Hematopoietic multipotent progenitor cell treated with erythropoietin and hydrocortisone succinate and interleukin-3 and kit ligand, for 6 days (in vitro differentiated cells): ENCODE measurements around the gene CDK10.
A peak's percentile ranks its signal among the peaks of the same experiment; 100 is the strongest.
"Not testable (repeated sequence)": the region's sequence is repeated elsewhere in the genome, so short reads cannot be mapped to it uniquely, and the experiment has no call there.

Source experiments
- DNase-seq: peaks from one replicate; pipeline ENCODE4 v3.0.0-alpha.2; 2015

The CDK10 gene

DNA sequence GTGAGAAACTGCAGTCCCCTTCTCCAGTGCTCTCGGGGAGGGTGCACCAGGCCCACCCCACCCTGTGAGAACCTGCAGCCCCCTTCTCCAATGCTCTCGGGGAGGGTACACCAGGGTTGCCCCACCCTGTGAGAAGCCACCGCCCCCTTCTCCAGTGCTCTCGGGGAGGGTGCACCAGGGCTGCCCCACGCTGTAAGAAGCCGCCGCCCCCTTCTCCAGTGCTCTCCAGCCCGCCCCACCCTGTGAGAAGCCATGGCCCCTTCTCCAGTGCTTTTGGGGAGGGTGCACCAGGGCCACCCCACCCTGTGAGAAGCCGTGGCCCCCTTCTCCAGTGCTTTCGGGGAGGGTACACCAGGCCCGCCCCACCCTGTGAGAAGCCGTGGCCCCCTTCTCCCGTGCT is 16.7 kb upstream of the CDK10 start:
- peak; percentile 16 for DNase-seq

DNA sequence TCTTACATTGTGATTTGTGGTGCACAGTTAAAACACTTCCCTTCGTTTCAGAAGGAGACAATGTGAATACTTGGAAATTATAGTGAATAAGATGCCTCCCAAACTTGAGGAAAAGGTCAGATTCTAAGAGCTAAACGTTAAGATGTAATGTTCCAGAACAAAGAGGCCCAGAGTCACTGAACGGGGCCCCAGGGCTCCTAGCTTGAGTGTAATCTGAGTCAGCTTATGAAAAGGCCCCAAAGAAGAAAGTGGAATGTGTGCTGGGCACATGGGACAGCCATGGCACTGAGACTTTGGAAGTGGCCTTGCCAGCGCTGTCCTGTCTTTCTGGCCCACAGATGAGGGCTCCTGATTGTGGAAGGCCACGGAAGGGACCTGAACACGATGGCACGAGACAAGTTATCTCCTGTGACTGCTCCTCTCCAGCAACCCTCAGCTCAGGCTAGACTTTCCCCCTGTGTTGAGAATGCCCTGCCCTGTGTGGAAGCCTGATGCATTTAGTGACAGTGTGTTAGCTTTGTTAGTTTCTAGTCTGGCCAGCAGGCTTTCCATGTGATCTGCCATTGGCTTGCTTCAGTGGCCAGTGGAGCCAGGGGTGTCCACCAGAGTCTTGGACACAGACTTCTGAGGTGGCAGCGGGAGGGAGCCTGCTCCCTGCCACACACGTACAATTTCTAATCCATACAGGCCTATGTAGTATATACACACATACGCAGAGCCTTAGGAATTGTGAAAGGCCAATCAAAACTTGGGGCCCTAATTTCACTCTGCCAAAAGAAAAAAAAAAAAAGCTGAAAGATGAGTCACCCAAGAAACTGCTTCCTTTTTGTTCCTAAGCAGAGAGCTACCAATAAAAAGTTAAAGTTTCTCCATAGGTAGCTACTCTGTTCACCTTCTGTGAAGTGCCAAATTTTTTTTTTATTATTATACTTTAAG is 15.7 kb upstream of the CDK10 start:
- no peak for DNase-seq

DNA sequence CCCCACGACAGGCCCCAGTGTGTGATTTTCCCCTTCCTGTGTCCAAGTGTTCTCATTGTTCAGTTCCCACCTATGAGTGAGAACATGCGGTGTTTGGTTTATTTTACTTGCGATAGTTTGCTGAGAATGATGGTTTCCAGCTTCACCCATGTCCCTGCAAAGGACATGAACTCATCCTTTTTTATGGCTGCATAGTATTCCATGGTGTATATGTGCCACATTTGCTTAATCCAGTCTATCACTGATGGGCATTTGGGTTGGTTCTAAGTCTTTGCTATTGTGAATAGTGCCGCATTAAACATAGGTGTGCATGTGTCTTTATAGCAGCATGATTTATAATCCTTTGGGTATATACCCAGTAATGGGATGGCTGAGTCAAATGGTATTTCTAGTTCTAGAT is 14.9 kb upstream of the CDK10 start:
- not testable (repeated sequence) for DNase-seq

DNA sequence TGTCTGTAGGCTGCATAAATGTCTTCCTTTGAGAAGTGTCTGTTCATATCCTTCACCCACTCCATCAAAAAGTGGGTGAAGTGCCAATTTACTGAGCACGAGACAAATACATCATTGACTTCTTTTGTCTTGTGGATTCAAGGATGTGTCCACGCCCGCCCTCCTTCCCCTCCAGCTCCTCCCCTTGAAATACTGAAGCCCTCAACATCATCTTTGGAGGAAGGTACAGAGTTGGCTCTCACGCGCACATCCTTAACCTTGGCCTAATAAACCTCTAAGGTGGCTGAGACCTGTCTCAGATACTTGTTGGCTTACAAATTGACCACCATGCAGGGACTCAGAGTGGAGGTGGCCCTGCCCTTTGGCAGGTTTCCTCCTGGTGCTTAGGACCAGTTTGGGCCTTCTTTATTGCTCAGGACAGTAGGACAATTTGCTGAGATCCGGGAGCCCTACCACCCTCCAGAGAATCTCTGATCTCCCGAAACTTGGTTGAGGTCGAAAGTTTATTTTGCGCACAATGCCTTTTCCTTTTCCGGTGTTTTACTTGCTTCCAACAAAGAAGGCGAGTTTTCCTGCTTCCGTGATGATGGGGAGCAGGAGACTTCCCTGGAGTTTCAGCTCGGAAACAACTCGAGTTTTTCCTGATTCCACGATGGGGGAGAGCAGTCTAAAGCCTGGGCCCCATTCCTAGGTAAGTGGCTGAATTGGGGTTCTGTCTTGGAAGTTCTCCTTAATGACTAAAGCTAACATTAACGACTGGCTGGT is 14.1 kb upstream of the CDK10 start:
- DNase-seq = no peak

DNA sequence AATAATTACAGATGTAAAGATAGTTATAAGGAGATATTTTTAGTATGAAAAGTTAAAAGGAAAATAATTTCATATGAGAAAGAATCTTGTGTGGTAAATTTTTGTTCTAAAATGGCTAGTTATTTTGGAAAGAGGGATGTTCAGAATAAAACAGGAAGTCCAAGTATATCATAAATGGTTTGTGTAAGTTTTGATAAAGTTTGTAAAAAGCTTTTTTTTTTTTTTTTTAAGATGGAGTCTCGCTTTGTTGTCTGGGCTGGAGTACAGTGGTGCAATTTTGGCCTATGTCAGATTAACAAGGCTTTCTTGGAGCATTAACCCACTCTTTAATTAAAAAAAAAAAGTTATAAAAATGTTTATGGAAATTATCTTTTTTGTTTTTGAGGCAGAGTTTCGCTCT is 8.2 kb upstream of the CDK10 start:
- no peak for DNase-seq

DNA sequence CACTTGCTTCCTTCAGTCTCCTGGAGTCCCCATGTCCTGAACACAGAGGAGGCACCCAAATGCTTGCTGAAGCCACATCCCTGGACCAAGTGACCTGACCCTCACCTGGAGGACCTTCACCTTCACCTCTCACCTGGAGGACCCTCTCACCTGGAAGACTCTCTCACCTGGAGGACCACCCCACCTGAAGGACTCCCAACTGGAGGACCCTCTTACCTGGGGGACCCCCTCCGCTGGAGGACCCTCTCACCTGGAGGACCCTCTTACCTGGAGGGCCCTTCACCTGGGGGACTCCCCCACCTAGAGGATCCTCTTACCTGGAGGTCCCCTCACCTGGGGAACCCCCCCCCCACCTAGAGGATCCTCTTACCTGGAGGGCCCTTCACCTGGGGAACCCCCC is 573 bp upstream of the CDK10 start:
- no peak for DNase-seq

DNA sequence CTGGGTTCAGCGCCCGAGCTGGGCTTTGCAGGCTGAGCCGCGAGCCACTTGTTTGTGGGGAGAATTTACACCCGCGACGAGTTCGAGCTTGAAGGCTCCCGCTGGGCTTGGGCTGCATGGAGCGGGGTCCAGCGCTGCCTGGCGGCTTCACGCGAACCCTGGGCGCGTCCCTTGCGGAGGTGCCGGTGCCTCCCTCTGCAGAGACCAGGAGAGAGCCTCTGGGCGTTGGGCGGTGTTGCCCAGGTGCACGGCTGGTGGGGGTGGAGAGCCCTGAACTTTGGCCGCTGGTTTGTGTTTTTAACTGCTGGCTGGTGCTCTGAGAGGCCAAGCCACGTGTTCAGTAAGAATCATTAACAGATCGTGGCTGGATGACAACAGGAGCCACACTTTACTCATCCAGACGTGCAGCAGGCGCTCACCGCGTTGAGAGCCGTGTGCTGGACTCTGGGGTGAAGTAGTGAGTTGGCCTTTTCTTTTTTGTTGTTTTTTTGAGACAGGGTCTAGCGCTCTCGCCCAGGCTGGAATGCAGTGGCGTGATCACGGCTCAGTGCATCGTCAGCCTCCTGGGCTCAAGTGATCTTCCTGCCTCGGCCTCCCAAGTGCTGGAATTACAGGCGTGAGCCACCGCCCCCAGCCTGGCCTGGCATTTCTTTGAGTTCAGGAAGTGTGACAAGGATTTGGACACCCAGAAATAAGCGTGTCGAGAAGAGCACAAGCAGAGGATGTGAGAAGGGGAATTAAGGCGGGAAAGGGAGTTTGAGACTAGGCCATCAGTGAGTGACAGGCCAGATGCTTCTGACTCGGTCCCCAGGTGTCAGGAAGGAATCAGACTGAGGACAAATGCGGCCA is 827 bp downstream of the CDK10 start:
- DNase-seq = peak; percentile 57

DNA sequence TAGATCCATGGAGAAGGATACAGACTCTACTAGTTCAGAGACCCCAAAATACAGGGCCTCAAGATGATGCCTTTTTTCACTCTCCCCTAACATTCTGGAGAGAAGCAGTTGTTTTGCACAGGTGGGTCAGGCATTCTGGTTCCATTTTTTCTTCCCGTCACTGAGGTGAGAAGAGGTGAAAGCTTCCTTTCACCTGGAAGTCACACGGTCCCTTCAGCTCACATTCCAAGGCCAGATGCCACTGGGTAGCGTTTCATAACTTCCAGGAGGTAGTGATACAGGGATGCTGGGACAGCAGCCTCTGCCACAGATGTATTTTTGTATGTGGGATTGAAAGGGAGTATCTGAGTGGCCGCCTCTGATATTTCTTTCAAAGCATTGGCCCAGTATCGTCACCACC is 1.9 kb downstream of the CDK10 start:
- no peak for DNase-seq

DNA sequence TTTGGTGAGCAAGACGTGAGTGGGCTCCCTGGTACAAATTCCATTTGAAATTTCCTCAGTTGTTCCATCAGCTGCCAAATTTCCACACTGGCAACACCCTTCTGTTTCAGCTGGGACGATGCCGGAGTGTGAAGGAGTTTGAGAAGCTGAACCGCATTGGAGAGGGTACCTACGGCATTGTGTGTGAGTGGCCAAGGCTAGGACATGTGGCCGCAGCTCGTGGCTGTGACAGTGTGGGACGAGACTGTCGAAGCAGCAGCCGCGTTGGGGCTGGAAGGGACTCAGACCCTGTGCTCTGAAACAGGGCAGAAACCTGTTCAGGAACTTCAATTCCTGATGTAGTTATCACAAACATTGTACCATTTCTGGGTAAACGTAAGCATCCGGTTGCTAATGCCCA is 2.7 kb downstream of the CDK10 start:
- DNase-seq = no peak

DNA sequence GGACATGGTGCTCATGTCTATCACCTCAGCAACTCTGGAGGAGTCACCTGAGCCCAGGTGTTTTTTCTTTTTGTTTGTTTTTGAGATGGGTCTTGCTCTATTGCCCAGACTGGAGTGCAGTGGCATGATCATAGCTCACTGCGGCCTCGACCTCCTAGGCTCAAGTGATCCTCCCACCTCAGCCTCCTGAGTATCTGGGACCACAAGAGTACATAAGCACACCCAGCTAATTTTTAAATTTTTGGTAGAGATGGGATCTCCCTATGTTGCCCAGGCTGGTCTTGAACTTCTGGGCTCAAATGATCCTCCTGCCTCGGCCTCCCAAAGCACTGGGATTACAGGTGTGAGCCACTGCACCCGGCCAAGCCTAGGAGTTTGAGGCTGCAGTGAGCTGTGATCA is 3.1 kb downstream of the CDK10 start:
- DNase-seq = not testable (repeated sequence)

DNA sequence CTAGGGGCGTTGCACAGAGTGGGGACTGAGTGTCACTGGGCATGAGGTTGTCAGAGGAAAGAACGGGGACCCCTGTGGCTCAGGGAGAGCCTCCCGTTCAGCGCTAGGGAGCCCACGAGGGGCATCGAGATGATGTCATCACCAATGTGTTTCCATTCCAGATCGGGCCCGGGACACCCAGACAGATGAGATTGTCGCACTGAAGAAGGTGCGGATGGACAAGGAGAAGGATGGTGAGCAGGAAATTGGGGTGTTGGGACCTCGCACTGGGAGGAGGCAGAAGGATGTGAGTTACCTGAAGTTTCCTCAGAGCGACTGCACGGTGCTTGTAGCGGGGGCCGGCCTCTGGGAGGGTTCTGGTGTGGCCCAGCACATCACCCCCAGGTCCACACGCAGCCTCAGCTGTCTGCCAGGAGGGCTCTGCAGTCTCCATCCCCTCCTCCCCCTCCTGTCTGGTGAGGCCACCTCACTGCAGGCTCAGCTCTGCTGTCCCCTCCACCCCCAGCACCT is 4.0 kb downstream of the CDK10 start:
- no peak for DNase-seq

DNA sequence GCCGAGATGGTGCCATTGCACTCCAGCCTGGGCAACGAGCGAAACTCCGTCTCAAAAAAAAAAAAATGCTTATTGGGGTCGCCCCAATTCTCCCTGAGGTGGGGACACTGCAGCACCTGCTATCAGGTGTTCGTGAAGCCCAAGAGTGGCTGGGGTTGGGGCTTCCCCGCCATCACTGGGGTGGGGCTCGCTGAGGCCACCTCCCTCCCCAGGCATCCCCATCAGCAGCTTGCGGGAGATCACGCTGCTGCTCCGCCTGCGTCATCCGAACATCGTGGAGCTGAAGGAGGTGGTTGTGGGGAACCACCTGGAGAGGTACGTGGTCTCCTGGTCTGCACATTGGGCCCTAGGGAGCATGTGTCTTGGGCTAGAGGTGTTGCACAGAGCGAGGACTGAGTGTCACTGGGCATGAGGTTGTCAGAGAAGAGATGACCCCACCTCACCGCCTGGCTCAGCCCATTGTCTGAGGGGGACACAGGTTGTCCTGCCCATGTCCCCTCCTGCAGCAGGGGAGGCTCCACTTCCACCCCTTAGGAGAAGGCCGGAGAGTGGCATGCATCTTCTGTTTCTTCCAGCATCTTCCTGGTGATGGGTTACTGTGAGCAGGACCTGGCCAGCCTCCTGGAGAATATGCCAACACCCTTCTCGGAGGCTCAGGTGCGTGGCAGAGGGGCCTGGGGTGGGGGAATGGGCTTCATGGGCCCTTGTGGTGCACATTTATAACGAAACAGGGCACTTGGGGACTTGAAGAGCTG is 4.9 kb downstream of the CDK10 start:
- no peak for DNase-seq

DNA sequence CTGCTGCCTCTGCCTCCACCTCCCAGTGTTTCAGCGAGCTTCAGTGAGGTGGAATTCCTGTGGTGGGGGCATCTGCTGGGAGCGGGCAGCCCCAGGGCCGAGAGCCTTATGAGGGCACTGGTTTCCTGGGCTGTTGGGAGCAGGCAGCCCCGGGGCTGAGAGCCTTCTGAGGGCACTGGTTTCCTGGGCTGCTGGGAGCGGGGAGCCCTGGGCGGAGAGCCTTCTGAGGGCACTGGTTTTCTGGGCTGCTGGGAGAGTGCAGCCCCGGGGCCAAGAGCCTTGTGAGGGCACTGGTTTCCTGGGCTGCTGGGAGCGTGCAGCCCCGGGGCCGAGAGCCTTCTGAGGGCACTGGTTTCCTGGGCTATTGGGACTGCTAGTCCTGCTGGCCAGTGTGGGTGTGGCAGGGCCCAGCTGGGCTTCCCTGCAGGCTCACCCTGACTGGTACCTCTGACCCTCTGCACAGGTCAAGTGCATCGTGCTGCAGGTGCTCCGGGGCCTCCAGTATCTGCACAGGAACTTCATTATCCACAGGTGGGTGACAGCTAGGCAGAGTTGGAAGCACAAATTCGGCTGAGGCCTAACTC is 5.6 kb downstream of the CDK10 start:
- DNase-seq = no peak

DNA sequence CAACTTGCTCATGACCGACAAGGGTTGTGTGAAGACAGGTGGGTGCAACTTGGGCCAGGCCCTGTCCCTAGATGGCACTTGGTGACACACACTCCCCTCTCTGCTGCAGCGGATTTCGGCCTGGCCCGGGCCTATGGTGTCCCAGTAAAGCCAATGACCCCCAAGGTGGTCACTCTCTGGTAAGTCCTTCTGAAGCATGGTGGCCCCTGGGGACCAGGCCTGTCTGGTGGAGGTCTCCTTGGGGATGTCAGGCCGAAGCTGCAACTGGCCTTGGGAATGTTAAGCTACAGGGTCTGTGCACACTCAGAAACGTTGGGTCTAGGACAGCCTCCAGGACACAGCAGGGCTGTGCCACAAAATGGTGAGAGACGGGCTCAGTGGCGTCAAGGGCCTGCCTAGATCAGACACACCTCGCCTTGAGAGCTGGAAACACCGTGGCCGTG is 6.8 kb downstream of the CDK10 start:
- DNase-seq = no peak

DNA sequence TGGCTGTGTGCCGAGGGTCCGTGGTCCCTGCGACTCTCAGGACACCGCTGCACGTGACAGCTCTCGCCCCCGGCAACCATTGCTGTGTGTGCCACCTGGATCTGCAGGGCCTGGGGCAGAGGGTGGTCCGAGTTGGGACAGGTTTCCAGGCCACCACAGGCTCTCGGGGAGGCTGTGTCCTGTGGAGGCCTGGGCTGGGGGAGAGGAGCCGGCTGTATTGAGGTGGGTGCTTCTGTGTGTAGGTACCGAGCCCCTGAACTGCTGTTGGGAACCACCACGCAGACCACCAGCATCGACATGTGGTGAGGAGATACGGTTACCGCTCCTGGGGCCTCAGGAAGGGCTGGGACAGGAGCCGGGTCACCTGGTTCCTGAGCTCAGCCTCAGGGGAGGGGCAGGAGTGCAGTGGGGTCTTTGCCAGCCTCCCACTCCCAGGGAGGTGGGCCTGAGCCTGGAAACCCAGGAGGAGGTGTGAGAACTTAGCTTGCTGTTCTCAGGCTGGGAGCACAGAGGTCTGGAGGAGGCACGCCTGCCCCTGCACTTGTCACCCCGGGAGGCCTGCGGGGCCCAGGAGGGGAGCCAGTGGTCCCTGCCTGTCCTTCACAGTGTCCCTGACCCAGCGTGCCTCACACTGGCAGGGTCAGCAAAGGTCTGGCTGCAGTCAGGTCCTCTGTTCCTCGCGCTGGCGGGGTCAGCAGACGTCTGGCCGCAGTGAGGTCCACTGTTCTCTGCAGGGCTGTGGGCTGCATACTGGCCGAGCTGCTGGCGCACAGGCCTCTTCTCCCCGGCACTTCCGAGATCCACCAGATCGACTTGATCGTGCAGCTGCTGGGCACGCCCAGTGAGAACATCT is 7.7 kb downstream of the CDK10 start:
- peak; percentile 76 for DNase-seq

DNA sequence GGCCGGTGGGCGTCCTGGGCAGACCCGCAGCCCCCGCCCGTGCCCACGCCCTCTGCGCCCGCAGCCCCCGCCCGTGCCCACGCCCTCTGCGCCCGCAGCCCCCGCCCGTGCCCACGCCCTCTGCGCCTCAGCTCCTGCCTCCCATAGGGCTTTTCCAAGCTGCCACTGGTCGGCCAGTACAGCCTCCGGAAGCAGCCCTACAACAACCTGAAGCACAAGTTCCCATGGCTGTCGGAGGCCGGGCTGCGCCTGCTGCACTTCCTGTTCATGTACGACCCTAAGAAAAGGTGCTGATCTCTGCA is 8.2 kb downstream of the CDK10 start:
- DNase-seq = not testable (repeated sequence)

DNA sequence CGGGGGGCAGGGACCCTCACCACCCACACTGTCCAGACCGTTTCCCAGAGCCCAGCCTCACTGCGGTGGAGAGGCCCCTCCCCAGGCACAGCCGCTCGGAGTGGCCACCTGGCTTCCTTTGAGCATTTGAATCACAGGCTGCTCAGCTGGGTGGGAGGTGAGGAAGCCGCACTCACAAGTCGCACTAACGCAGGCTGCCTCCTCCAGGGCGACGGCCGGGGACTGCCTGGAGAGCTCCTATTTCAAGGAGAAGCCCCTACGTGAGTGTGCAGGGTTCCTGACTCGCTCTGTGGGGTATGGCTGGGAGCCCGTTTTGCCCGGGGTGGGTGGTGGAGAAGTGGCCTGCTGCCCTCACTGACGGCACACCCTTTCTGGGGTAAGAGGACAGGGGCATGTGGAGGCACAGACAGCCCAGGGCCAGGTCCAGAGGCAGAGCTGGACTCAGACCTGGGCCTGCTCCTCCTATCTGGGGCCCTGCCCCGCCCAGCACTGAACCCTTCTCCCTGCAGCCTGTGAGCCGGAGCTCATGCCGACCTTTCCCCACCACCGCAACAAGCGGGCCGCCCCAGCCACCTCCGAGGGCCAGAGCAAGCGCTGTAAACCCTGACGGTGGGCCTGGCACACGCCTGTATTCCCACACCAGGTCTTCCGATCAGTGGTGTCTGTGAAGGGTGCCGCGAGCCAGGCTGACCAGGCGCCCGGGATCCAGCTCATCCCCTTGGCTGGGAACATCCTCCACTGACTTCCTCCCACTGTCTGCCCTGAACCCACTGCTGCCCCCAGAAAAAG is 8.8 kb downstream of the CDK10 start:
- no peak for DNase-seq

DNA sequence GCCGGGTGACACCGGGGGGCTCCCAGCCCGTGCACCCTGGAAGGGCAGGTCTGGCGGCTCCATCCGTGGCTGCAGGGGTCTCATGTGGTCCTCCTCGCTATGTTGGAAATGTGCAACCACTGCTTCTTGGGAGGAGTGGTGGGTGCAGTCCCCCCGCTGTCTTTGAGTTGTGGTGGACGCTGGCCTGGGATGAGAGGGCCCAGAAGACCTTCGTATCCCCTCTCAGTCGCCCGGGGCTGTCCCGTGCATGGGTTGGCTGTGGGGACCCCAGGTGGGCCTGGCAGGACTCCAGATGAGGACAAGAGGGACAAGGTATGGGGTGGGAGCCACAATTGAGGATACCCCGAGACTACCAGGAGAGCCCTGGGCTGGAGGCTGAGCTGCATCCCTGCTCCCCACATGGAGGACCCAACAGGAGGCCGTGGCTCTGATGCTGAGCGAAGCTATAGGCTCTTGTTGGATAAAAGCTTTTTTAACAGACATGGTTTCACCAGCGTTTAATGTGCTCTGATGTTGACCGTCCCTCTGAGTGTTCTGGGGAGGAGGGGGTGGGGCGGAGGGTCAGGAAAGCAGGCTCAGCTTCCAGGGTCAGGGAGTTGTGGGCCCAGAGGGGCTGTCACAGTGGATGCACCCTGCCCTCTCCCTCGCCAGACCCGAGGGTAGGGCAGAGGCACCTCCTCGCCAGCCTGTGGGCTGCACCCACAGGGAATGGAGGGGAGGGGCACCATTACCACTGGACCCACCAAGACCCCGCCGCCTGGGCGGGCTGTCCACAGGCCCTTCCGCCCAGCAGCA is 9.6 kb downstream of the CDK10 start:
- DNase-seq = no peak

DNA sequence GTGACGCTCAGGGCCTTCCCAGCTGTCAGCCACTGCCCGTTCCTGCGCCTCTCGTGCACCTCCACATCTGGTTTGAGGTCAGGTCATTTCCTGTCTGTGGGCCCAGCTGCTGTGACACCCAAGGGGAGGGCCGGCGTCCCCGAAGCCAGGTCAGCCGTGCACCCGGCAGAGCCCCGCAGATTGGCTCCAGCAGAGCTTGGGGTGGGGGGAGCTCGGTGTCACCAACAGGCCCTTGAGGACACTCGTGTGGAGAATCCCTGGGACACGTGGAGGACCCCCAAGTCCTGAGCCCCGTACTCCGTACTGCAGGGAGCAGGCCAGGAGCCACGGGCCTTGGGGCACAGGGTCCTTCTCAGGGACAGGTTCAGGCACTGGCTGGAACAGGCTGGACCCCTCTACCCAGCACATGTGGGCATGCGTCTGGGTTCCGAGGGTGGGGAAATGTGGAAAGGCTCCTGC is 10.2 kb downstream of the CDK10 start:
- DNase-seq = peak; percentile 50
